ENCODE measurements around the gene CNOT1. TPM values are rescaled to one million over a fixed set of nuclear protein-coding genes. Genes with fewer than 3 reads are reported as not detected.

Gene CNOT1
- total RNA-seq, 4 donors from 2014 or later = 122 to 257 (median 178) TPM

DNA sequence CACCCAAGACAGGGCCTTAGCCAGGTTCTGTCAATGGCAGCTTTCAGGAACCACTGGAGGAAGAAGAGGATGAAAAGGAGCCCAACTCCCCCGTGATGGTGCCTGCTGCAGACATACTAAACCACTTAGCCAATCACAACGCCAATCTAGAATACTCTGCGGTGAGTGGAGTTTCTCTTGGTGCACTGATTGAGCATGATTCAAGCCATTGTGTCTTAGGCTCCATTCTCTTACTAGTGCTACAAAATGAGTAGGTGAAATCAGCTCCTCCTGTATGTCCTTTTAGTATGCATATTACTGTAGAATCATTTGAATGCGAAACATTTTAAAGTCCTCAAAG lies 112.9 kb downstream of the CNOT1 start:
- peaks cover 0 to 26% (median 19%) of the 10 kb centered on the region in 4 donors for H3K4me1 ChIP-seq
- H3K9me3 ChIP-seq = no peaks in the 10 kb centered on the region
- peak overlapping the region in 3 of 4 donors; percentile 83 to 89 (median 89) for H3K27ac ChIP-seq
- DNase-seq = no peak
- TF ChIP-seq, protein P1, sequence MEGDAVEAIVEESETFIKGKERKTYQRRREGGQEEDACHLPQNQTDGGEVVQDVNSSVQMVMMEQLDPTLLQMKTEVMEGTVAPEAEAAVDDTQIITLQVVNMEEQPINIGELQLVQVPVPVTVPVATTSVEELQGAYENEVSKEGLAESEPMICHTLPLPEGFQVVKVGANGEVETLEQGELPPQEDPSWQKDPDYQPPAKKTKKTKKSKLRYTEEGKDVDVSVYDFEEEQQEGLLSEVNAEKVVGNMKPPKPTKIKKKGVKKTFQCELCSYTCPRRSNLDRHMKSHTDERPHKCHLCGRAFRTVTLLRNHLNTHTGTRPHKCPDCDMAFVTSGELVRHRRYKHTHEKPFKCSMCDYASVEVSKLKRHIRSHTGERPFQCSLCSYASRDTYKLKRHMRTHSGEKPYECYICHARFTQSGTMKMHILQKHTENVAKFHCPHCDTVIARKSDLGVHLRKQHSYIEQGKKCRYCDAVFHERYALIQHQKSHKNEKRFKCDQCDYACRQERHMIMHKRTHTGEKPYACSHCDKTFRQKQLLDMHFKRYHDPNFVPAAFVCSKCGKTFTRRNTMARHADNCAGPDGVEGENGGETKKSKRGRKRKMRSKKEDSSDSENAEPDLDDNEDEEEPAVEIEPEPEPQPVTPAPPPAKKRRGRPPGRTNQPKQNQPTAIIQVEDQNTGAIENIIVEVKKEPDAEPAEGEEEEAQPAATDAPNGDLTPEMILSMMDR (IDR thresholded peaks at IDR 0.05) = no peak
- TF ChIP-seq EP300 (IDR thresholded peaks at IDR 0.05; ENCODE audit: low read depth) (no peak), POLR2A (IDR thresholded peaks at IDR 0.05) (no peak), POLR2AphosphoS5 (IDR thresholded peaks at IDR 0.05) (no peak)
- H3K36me3 ChIP-seq = peaks cover 0 to 36% (median 16%) of the 10 kb centered on the region in 4 donors
- in situ Hi-C loops (cut with MboI; ENCODE audit: low pct_ligation_motif_present in 1 of 4, low pct_unique_long_range_greater_than_20kb in 1 of 4, low sequenced_read_pairs in 3 of 4) (no loop called here), intact Hi-C loops (cut with DNase I; ENCODE audit: low total_unique reads) (no loop called here)
- peak overlapping the region in 1 of 4 donors; percentile 75 for H3K4me3 ChIP-seq
- no peaks in the 10 kb centered on the region for H3K27me3 ChIP-seq
- 83 to 100% methylated on average over 1 to 4 of the region's 4 CpGs for WGBS, 2 donors (ENCODE audit: low coverage in 1 of 2)

DNA sequence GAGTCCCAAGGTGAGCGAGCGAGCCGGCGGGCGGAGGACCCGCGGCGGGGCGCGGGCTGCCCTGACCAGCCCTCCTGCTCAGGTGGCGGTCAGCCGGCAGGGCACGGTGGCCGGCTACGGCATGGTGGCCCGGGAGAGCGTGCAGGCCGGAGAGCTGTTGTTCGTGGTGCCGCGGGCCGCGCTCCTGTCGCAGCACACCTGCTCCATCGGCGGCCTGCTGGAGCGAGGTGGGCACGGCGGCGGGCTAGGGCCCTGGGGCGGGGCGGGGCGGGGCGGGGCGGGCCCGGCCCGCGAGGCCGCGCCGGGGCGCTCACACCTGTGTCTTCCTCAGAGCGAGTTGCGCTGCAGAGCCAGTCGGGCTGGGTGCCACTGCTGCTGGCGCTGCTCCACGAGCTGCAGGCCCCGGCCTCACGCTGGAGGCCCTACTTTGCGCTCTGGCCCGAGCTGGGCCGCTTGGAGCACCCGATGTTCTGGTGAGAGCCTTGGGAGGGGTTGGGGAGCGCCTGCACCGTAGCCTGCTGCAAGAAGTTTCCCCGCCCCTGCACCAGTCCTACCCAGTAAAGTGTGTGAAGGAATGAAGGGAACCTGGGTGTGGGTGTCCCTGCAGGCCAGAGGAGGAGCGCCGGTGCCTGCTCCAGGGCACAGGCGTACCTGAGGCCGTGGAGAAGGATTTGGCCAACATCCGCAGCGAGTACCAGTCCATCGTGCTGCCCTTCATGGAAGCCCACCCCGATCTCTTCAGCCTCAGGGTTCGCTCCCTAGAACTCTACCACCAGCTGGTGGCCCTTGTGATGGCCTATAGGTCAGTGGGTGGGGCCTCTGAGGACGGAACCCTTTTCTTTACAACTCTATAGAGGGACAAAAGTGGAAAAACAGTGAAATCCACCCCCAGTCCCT lies 113.5 kb downstream of the CNOT1 start:
- in situ Hi-C loops (cut with MboI; ENCODE audit: low pct_ligation_motif_present in 1 of 4, low pct_unique_long_range_greater_than_20kb in 1 of 4, low sequenced_read_pairs in 3 of 4) (no loop called here), intact Hi-C loops (cut with DNase I; ENCODE audit: low total_unique reads) (no loop called here)
- Histone ChIP-seq H3K36me3 (peaks cover 0 to 30% (median 13%) of the 10 kb centered on the region in 4 donors), H3K9me3 (no peaks in the 10 kb centered on the region), H3K4me3 (peak overlapping the region; percentile 56 to 91 (median 76)), H3K4me1 (peaks cover 0 to 26% (median 19%) of the 10 kb centered on the region in 4 donors), H3K27ac (peak overlapping the region; percentile 83 to 96 (median 89)), H3K27me3 (no peaks in the 10 kb centered on the region)
- WGBS, 2 donors (ENCODE audit: low coverage in 1 of 2) = 18% methylated on average over 31 of the region's 66 CpGs; no CpG with 5 or more reads in 1 of the 2 donors
- TF ChIP-seq POLR2A (IDR thresholded peaks at IDR 0.05) = no peak
- TF ChIP-seq POLR2AphosphoS5 (IDR thresholded peaks at IDR 0.05) = peak in 2 of 3 donors; percentile 18 to 39
- TF ChIP-seq EP300 (IDR thresholded peaks at IDR 0.05; ENCODE audit: low read depth) = no peak
- TF ChIP-seq, protein P1 (IDR thresholded peaks at IDR 0.05) = peak in 1 of 5 experiments; percentile 37
- peak; percentile 67 for DNase-seq

DNA sequence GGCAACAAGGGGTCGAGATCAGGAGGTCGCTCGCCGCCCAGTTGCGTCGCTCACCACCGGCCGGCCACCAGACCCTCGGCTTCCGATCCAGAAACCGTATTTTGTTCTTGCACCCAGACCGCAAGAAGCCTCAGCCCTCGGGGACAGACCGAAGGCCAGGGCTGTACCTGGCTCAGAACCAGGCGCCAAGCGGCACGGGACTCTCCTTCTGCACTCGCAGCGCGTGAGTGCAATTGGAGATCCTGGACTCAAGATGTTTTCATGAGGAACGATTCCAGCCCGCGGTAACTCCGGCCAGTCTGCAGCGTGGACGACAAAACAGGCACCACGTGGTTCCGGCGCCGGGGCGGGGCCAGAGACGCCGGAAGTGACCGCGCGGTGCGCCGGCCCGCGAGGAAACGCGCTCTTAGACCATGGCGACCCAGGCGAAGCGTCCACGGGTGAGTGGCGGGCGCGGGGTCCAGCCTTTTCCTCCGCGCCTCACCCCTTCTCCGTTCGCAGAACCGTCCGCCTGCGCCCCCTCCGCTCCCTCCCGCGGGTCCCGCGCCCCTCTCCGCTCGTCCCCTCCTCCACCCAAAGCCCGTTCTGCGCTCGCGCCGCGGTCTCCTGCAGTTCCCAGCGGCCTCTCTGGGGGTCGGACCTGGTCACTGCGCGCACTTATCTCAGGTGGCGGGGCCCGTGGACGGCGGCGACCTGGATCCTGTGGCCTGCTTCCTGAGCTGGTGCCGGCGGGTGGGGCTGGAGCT lies 114.3 kb downstream of the CNOT1 start, which contains the start of gene SETD6:
SETD6 (plus strand) TSS at position 393 of the 746 bp plus-strand sequence; CDS start at position 414, 21 bp downstream.
- in situ Hi-C loops (cut with MboI; ENCODE audit: low pct_ligation_motif_present in 1 of 4, low pct_unique_long_range_greater_than_20kb in 1 of 4, low sequenced_read_pairs in 3 of 4) = no loop called here
- H3K27ac ChIP-seq = peak within 1 kb of the TSS; percentile 83 to 96 (median 89)
- H3K27me3 ChIP-seq = no peaks in the 10 kb centered on the region
- H3K4me1 ChIP-seq = peaks cover 0 to 26% (median 19%) of the 10 kb centered on the region in 4 donors
- WGBS, 2 donors (ENCODE audit: low coverage in 1 of 2) = 3% methylated on average over 53 of the region's 80 CpGs; no CpG with 5 or more reads in 1 of the 2 donors
- TF ChIP-seq EP300 (IDR thresholded peaks at IDR 0.05; ENCODE audit: low read depth) = no peak
- TF ChIP-seq, protein P1 (IDR thresholded peaks at IDR 0.05) = peak in 4 of 5 experiments; percentile 26 to 75 (median 44)
- TF ChIP-seq POLR2AphosphoS5 (IDR thresholded peaks at IDR 0.05) = peak; percentile 35 to 57 (median 51)
- TF ChIP-seq POLR2A (IDR thresholded peaks at IDR 0.05) = peak; percentile 54
- H3K4me3 ChIP-seq = peak within 1 kb of the TSS; percentile 56 to 91 (median 76)
- intact Hi-C loops (cut with DNase I; ENCODE audit: low total_unique reads) = no loop called here
- H3K36me3 ChIP-seq = peaks cover 0 to 22% (median 9%) of the 10 kb centered on the region in 4 donors
- no peaks in the 10 kb centered on the region for H3K9me3 ChIP-seq
- peak; percentile 90 for DNase-seq

DNA sequence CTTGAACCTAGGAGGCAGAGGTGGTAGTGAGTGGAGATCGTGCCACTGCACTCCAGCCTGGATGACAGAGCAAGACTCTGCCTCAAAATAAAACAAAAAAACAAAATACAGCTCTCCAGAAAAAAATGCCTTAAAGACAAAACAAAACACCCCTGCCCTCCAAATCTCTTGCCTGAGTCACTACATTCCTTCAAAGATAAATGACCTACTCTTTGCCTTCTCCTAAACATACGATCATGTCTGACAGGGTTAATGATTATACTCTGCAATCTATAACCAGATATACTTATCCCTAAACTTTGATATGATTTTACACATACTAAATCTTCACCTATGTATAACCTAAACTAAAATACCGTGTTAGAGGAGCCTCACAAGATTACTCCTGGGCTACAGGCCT lies 115.8 kb downstream of the CNOT1 start:
- H3K4me1 ChIP-seq = peaks cover 0 to 26% (median 19%) of the 10 kb centered on the region in 4 donors
- DNase-seq = no peak
- no peak overlapping the region for H3K27ac ChIP-seq
- no peak overlapping the region for H3K4me3 ChIP-seq
- in situ Hi-C loops (cut with MboI; ENCODE audit: low pct_ligation_motif_present in 1 of 4, low pct_unique_long_range_greater_than_20kb in 1 of 4, low sequenced_read_pairs in 3 of 4) = no loop called here
- H3K36me3 ChIP-seq = peaks cover 0 to 9% (median 2%) of the 10 kb centered on the region in 4 donors
- no peaks in the 10 kb centered on the region for H3K9me3 ChIP-seq
- intact Hi-C loops (cut with DNase I; ENCODE audit: low total_unique reads) = no loop called here
- TF ChIP-seq POLR2A (IDR thresholded peaks at IDR 0.05) (no peak), POLR2AphosphoS5 (IDR thresholded peaks at IDR 0.05) (no peak), EP300 (IDR thresholded peaks at IDR 0.05; ENCODE audit: low read depth) (no peak)
- TF ChIP-seq, protein P1 (IDR thresholded peaks at IDR 0.05) = no peak
- no peaks in the 10 kb centered on the region for H3K27me3 ChIP-seq
- WGBS, 2 donors (ENCODE audit: low coverage in 1 of 2) = 78 to 80% methylated on average over 2 to 3 of the region's 3 CpGs

Data from transverse colon (tissue), 4 donors.